Sigmoid colon (tissue), 4 donors: Measurements from ENCODE around the gene NOL6.

Source experiments
- POLR2A ChIP-seq, 2 donors: fragments of 450-650 bp; IDR thresholded peaks; one replicate each; pipeline ENCODE4 v1.6.1; 2016; ENCODE audit warnings: antibody characterized with exemption in 2 of 2, mild to moderate bottlenecking in 2 of 2, moderate library complexity in 2 of 2
- POLR2AphosphoS5 ChIP-seq, 4 donors: sonication (generic); formaldehyde crosslinking; IDR thresholded peaks; one replicate each; pipeline ENCODE4 v1.6.1; 2017; ENCODE audit warnings: antibody characterized with exemption in 4 of 4
- TF ChIP-seq, protein P1 (sequence below), 4 experiments: fragments of 450-650 bp in 3 of 4; fragments of 200-600 bp in 1 of 4; IDR thresholded peaks; one replicate each; pipeline ENCODE4 v1.5.1; 2016 to 2019; ENCODE audit warnings: antibody characterized with exemption in 4 of 4, mild to moderate bottlenecking in 3 of 4, moderate library complexity in 2 of 4

DNA sequence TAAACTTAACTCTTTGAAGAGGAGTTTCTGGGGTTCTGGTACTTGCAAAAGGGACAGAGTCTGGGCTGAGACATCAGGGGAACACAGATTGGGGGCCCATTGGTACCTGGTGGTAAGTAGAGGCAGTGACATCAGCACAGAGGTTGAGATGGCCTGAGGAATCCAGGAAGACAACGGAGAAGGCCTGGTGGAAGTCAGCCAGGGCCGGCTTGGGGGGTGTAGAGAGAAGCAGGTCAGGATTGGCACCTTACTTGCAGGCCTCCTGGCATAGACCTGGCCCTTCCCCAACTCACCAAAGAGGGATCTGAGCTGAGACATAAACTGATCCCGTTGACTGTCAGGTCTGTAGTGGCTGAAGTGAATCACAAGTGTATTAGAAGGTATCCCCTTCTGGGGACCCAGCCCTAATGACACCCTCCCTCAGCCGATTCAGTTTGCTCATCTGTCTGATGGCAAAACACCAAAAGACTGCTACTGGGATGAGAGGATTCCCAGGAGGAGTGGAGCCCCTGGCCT, 5.5 kb downstream of the NOL6 start:
- no peak for TF ChIP-seq POLR2A (IDR thresholded peaks at IDR 0.05)
- TF ChIP-seq, protein P1, sequence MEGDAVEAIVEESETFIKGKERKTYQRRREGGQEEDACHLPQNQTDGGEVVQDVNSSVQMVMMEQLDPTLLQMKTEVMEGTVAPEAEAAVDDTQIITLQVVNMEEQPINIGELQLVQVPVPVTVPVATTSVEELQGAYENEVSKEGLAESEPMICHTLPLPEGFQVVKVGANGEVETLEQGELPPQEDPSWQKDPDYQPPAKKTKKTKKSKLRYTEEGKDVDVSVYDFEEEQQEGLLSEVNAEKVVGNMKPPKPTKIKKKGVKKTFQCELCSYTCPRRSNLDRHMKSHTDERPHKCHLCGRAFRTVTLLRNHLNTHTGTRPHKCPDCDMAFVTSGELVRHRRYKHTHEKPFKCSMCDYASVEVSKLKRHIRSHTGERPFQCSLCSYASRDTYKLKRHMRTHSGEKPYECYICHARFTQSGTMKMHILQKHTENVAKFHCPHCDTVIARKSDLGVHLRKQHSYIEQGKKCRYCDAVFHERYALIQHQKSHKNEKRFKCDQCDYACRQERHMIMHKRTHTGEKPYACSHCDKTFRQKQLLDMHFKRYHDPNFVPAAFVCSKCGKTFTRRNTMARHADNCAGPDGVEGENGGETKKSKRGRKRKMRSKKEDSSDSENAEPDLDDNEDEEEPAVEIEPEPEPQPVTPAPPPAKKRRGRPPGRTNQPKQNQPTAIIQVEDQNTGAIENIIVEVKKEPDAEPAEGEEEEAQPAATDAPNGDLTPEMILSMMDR (IDR thresholded peaks at IDR 0.05), result no peak
- TF ChIP-seq POLR2AphosphoS5 (IDR thresholded peaks at IDR 0.05), result no peak
